Measurements from ENCODE around the gene BHMT2. TPM values are rescaled to one million over a fixed set of nuclear protein-coding genes. Genes with fewer than 3 reads are reported as not detected.

The BHMT2 gene
- total RNA-seq, 1 donor from 2014 or later = not detected

GRCh38 chr5:79032031-79032695 lies 37.4 kb upstream of the BHMT2 start:
- H3K9me3 ChIP-seq (ENCODE audit: low read depth) = no peaks in the 10 kb centered on the region
- H3K27me3 Mint-ChIP-seq (ENCODE audit: insufficient read depth, low read depth) = peaks cover 3% of the 10 kb centered on the region
- H3K4me1 ChIP-seq = no peaks in the 10 kb centered on the region
- no peak overlapping the region for H2AFZ ChIP-seq (replicated peaks)
- H3K4me2 ChIP-seq = no peak overlapping the region
- no peaks in the 10 kb centered on the region for H4K20me1 ChIP-seq (ENCODE audit: low read depth)
- H3K36me3 Mint-ChIP-seq = no peaks in the 10 kb centered on the region
- DNase-seq (ENCODE audit: low spot score) = no peak
- H3F3A ChIP-seq (ENCODE audit: low read depth) = no peaks in the 10 kb centered on the region
- no peak overlapping the region for H3K4me3 ChIP-seq
- TF ChIP-seq EZH2 (IDR thresholded peaks at IDR 0.05) = no peak
- TF ChIP-seq EZH2phosphoT487 (IDR thresholded peaks at IDR 0.05) = no peak
- TF ChIP-seq, protein P1, sequence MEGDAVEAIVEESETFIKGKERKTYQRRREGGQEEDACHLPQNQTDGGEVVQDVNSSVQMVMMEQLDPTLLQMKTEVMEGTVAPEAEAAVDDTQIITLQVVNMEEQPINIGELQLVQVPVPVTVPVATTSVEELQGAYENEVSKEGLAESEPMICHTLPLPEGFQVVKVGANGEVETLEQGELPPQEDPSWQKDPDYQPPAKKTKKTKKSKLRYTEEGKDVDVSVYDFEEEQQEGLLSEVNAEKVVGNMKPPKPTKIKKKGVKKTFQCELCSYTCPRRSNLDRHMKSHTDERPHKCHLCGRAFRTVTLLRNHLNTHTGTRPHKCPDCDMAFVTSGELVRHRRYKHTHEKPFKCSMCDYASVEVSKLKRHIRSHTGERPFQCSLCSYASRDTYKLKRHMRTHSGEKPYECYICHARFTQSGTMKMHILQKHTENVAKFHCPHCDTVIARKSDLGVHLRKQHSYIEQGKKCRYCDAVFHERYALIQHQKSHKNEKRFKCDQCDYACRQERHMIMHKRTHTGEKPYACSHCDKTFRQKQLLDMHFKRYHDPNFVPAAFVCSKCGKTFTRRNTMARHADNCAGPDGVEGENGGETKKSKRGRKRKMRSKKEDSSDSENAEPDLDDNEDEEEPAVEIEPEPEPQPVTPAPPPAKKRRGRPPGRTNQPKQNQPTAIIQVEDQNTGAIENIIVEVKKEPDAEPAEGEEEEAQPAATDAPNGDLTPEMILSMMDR (IDR thresholded peaks at IDR 0.05) = no peak
- no peak overlapping the region for H3K27ac ChIP-seq
- no peak overlapping the region for H3K4me3 Mint-ChIP-seq
- H3K36me3 ChIP-seq = no peaks in the 10 kb centered on the region
- no peak overlapping the region for H3K9ac ChIP-seq
- H3K27ac Mint-ChIP-seq = no peak overlapping the region
- peaks cover 3% of the 10 kb centered on the region for H3K4me1 Mint-ChIP-seq
- no peaks in the 10 kb centered on the region for H3K27me3 ChIP-seq
- H3K9me3 Mint-ChIP-seq = no peaks in the 10 kb centered on the region
- H3K79me2 ChIP-seq (ENCODE audit: low read depth) = no peaks in the 10 kb centered on the region

DNA sequence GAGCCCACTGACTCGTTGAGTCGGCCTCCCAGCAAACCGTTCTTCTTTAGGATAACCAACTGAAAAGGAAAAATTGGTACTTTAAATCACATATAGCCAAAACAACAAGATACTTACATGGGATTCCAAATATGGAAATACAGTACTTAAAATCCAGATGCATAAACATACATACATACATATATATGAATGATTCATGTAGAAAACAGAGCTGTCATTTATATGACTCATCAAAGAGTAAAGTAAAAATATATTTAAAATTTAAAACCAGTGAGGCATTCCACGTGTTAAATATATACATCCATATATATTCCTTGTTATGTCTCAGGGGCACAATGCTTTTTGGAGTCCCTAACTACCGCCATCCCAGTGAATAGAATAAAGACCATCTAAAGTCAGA lies 36.8 kb upstream of the BHMT2 start:
- Histone ChIP-seq H3F3A (ENCODE audit: low read depth) (no peaks in the 10 kb centered on the region), H3K4me1 (no peaks in the 10 kb centered on the region), H3K27me3 (no peaks in the 10 kb centered on the region), H3K4me2 (no peak overlapping the region), H3K27ac (no peak overlapping the region), H3K36me3 (no peaks in the 10 kb centered on the region), H4K20me1 (ENCODE audit: low read depth) (no peaks in the 10 kb centered on the region), H3K4me3 (no peak overlapping the region), H3K79me2 (ENCODE audit: low read depth) (no peaks in the 10 kb centered on the region), H3K9ac (no peak overlapping the region), H3K9me3 (ENCODE audit: low read depth) (no peaks in the 10 kb centered on the region), H2AFZ (replicated peaks) (no peak overlapping the region)
- no peak for TF ChIP-seq EZH2 (IDR thresholded peaks at IDR 0.05)
- TF ChIP-seq, protein P1 (IDR thresholded peaks at IDR 0.05) = no peak
- no peak for TF ChIP-seq EZH2phosphoT487 (IDR thresholded peaks at IDR 0.05)
- Mint-ChIP-seq H3K4me3 (no peak overlapping the region), H3K9me3 (no peaks in the 10 kb centered on the region), H3K27me3 (ENCODE audit: insufficient read depth, low read depth) (peaks cover 3% of the 10 kb centered on the region), H3K4me1 (peaks cover 3% of the 10 kb centered on the region), H3K27ac (no peak overlapping the region), H3K36me3 (no peaks in the 10 kb centered on the region)
- no peak for DNase-seq (ENCODE audit: low spot score)

GRCh38 chr5:79035237-79035636 lies 34.3 kb upstream of the BHMT2 start:
- H3K9ac ChIP-seq = no peak overlapping the region
- H3K27me3 ChIP-seq = no peaks in the 10 kb centered on the region
- DNase-seq (ENCODE audit: low spot score) = no peak
- H3K4me1 ChIP-seq = no peaks in the 10 kb centered on the region
- H3K4me1 Mint-ChIP-seq = peaks cover 3% of the 10 kb centered on the region
- H3K9me3 Mint-ChIP-seq = no peaks in the 10 kb centered on the region
- no peak overlapping the region for H3K4me3 ChIP-seq
- H2AFZ ChIP-seq (replicated peaks) = no peak overlapping the region
- H3K27ac ChIP-seq = no peak overlapping the region
- H3K27me3 Mint-ChIP-seq (ENCODE audit: insufficient read depth, low read depth) = peaks cover 2% of the 10 kb centered on the region
- H3F3A ChIP-seq (ENCODE audit: low read depth) = no peaks in the 10 kb centered on the region
- H3K36me3 ChIP-seq = no peaks in the 10 kb centered on the region
- no peak for TF ChIP-seq EZH2 (IDR thresholded peaks at IDR 0.05)
- TF ChIP-seq, protein P1 (IDR thresholded peaks at IDR 0.05) = no peak
- no peak for TF ChIP-seq EZH2phosphoT487 (IDR thresholded peaks at IDR 0.05)
- H3K27ac Mint-ChIP-seq = no peak overlapping the region
- H3K79me2 ChIP-seq (ENCODE audit: low read depth) = no peaks in the 10 kb centered on the region
- no peaks in the 10 kb centered on the region for H3K36me3 Mint-ChIP-seq
- H3K4me2 ChIP-seq = no peak overlapping the region
- no peaks in the 10 kb centered on the region for H3K9me3 ChIP-seq (ENCODE audit: low read depth)
- no peak overlapping the region for H3K4me3 Mint-ChIP-seq
- no peaks in the 10 kb centered on the region for H4K20me1 ChIP-seq (ENCODE audit: low read depth)
